ENCODE data around the gene JPH2. TPM values are rescaled to one million over a fixed set of nuclear protein-coding genes. Genes with fewer than 3 reads are reported as not detected.

JPH2 gene
- total RNA-seq, 1 donor from 2014 or later: 0.80 TPM

GRCh38 chr20:44120676-44121425 lies 66.1 kb downstream of the JPH2 start:
- Mint-ChIP-seq H3K4me1 (ENCODE audit: unreplicated experiment) (peaks cover 4% of the 10 kb centered on the region), H3K9me3 (ENCODE audit: unreplicated experiment) (no peaks in the 10 kb centered on the region)

GRCh38 chr20:44118185-44119033 lies 68.6 kb downstream of the JPH2 start:
- no peaks in the 10 kb centered on the region for H3K9me3 Mint-ChIP-seq (ENCODE audit: unreplicated experiment)
- no peak for TF ChIP-seq CTCF (IDR thresholded peaks at IDR 0.05; ENCODE audit: unreplicated experiment)
- no peak overlapping the region for H3K27ac Mint-ChIP-seq (ENCODE audit: unreplicated experiment)
- peaks cover 4% of the 10 kb centered on the region for H3K4me1 Mint-ChIP-seq (ENCODE audit: unreplicated experiment)
- peaks cover 7% of the 10 kb centered on the region for H3K27me3 Mint-ChIP-seq (ENCODE audit: unreplicated experiment)
- H3K36me3 Mint-ChIP-seq (ENCODE audit: low read depth, unreplicated experiment): peaks cover 5% of the 10 kb centered on the region
- H3K4me3 Mint-ChIP-seq (ENCODE audit: unreplicated experiment): no peak overlapping the region
- no peak for DNase-seq (ENCODE audit: low spot score)

More at GRCh38 chr20:44120676-44121425, 66.1 kb downstream of the JPH2 start:
- Mint-ChIP-seq H3K36me3 (ENCODE audit: low read depth, unreplicated experiment) (peaks cover 5% of the 10 kb centered on the region), H3K27ac (ENCODE audit: unreplicated experiment) (no peak overlapping the region), H3K4me3 (ENCODE audit: unreplicated experiment) (no peak overlapping the region), H3K27me3 (ENCODE audit: unreplicated experiment) (peaks cover 7% of the 10 kb centered on the region)
- no peak for TF ChIP-seq CTCF (IDR thresholded peaks at IDR 0.05; ENCODE audit: unreplicated experiment)
- DNase-seq (ENCODE audit: low spot score): no peak

GRCh38 chr20:44117296-44118184 lies 69.4 kb downstream of the JPH2 start:
- Mint-ChIP-seq H3K27me3 (ENCODE audit: unreplicated experiment) (peaks cover 3% of the 10 kb centered on the region), H3K27ac (ENCODE audit: unreplicated experiment) (no peak overlapping the region), H3K36me3 (ENCODE audit: low read depth, unreplicated experiment) (peaks cover 3% of the 10 kb centered on the region), H3K9me3 (ENCODE audit: unreplicated experiment) (no peaks in the 10 kb centered on the region), H3K4me1 (ENCODE audit: unreplicated experiment) (peaks cover 4% of the 10 kb centered on the region), H3K4me3 (ENCODE audit: unreplicated experiment) (no peak overlapping the region)
- TF ChIP-seq CTCF (IDR thresholded peaks at IDR 0.05; ENCODE audit: unreplicated experiment): no peak
- no peak for DNase-seq (ENCODE audit: low spot score)

- Mint-ChIP-seq H3K4me1 (ENCODE audit: unreplicated experiment) (peaks cover 4% of the 10 kb centered on the region), H3K36me3 (ENCODE audit: low read depth, unreplicated experiment) (peaks cover 2% of the 10 kb centered on the region), H3K27me3 (ENCODE audit: unreplicated experiment) (peaks cover 5% of the 10 kb centered on the region), H3K9me3 (ENCODE audit: unreplicated experiment) (no peaks in the 10 kb centered on the region), H3K27ac (ENCODE audit: unreplicated experiment) (no peak overlapping the region), H3K4me3 (ENCODE audit: unreplicated experiment) (no peak overlapping the region)
- no peak for DNase-seq (ENCODE audit: low spot score)
- TF ChIP-seq CTCF (IDR thresholded peaks at IDR 0.05; ENCODE audit: unreplicated experiment): no peak
These were observed 71.0 kb downstream of the JPH2 start for GRCh38 chr20:44115762-44116644.
